IMR-90 (cell line): Measurements from ENCODE around the gene RNF141. TPM values are rescaled to one million over a fixed set of nuclear protein-coding genes. Genes with fewer than 3 reads are reported as not detected.

Experiments
- ATAC-seq: fragments of 200-7000 bp; cut with Tn5 transposase; 2 replicates; pipeline ENCODE4 v1.9.1; 2020; ENCODE audit warnings: low read depth, mild to moderate bottlenecking, moderate library complexity
- BruUV-seq: library from RNA; stranded (reverse); fragments of 400-500 nt; replicated peaks from 2 replicates; lab custom pipeline; 2021; lab: Mats Ljungman, UMichigan
- CTCF ChIA-PET: fragments of 300-600 bp; formaldehyde crosslinking; extraction: SDS; loops from one replicate; lab custom pipeline; 2021; ENCODE audit warnings: antibody characterized with exemption; lab: Yijun Ruan, JAX
- POLR2A ChIA-PET: fragments of 300-600 bp; sonication (Branson Sonifier 250); formaldehyde crosslinking; loops from one replicate; lab custom pipeline; 2022; ENCODE audit warnings: antibody characterized with exemption; ENCODE audit not compliant: unreplicated experiment; lab: Charles Lee
- DNase-seq: peaks from one replicate; pipeline ENCODE4 v3.0.0; 2013
- H2AFZ ChIP-seq: replicated peaks from 2 replicates; pipeline ENCODE3; 2013; ENCODE audit warnings: low read length, mild to moderate bottlenecking; ENCODE audit not compliant: poor library complexity
- H2AK5ac ChIP-seq: 2 replicates; pipeline ENCODE4 v1.6.1; 2013; ENCODE audit warnings: low read depth, low read length, inconsistent platforms
- H2AK9ac ChIP-seq: replicated peaks from 2 replicates; pipeline ENCODE3; 2013; ENCODE audit warnings: mild to moderate bottlenecking, low read depth, low read length, moderate library complexity; ENCODE audit not compliant: poor library complexity
- H2BK120ac ChIP-seq: 2 replicates; pipeline ENCODE4 v1.6.1; 2013; ENCODE audit warnings: low read depth, low read length, inconsistent platforms
- H2BK15ac ChIP-seq: 3 replicates; pipeline ENCODE4 v1.6.1; 2013; ENCODE audit warnings: low read depth, low read length, inconsistent platforms
- H2BK20ac ChIP-seq: 2 replicates; pipeline ENCODE4 v1.6.1; 2013; ENCODE audit warnings: low read depth, mild to moderate bottlenecking, inconsistent platforms, low read length, moderate library complexity
- H2BK5ac ChIP-seq: 2 replicates; pipeline ENCODE4 v1.6.1; 2013; ENCODE audit warnings: mild to moderate bottlenecking, low read depth, low read length, inconsistent platforms; ENCODE audit not compliant: poor library complexity, severe bottlenecking
- H3K14ac ChIP-seq: replicated peaks from 2 replicates; pipeline ENCODE4 v1.6.1; 2013; ENCODE audit warnings: low read depth, low read length, inconsistent platforms
- H3K18ac ChIP-seq: 2 replicates; pipeline ENCODE4 v1.6.1; 2013; ENCODE audit warnings: low read depth, low read length, control low read depth
- H3K23ac ChIP-seq: 2 replicates; pipeline ENCODE4 v1.6.1; 2013; ENCODE audit warnings: low read depth, low read length, inconsistent platforms
- H3K27ac ChIP-seq: 2 replicates; pipeline ENCODE4 v1.5.1; 2013; ENCODE audit warnings: mild to moderate bottlenecking, control low read depth, low read length; ENCODE audit not compliant: insufficient read depth
- H3K27me3 ChIP-seq: 2 replicates; pipeline ENCODE4 v1.6.1; 2013; ENCODE audit warnings: low read length; ENCODE audit not compliant: control insufficient read depth, insufficient read depth
- H3K36me3 ChIP-seq: 2 replicates; pipeline ENCODE4 v1.6.1; 2013; ENCODE audit warnings: low read length, mixed read lengths; ENCODE audit not compliant: control insufficient read depth, insufficient read depth
- H3K4ac ChIP-seq: 2 replicates; pipeline ENCODE4 v1.6.1; 2013; ENCODE audit warnings: low read depth, low read length, inconsistent platforms
- H3K4me1 ChIP-seq: 2 replicates; pipeline ENCODE4 v1.6.1; 2013; ENCODE audit warnings: low read length, mixed read lengths; ENCODE audit not compliant: control insufficient read depth, insufficient read depth
- H3K4me2 ChIP-seq: 2 replicates; pipeline ENCODE4 v1.6.1; 2013; ENCODE audit warnings: low read depth, mild to moderate bottlenecking, control low read depth, low read length, moderate library complexity
- H3K4me3 ChIP-seq: 2 replicates; pipeline ENCODE4 v1.5.1; 2013; ENCODE audit warnings: low read depth, mild to moderate bottlenecking, control low read depth, low read length, moderate library complexity; ENCODE audit not compliant: insufficient read depth
- H3K56ac ChIP-seq: 2 replicates; pipeline ENCODE4 v1.6.1; 2013; ENCODE audit warnings: low read length, inconsistent platforms; ENCODE audit not compliant: insufficient read depth; ENCODE audit errors: extremely low read depth
- H3K79me1 ChIP-seq, 2 experiments: 2 replicates each; pipeline ENCODE4 v1.6.1; 2013; ENCODE audit warnings: low read length in 2 of 2, inconsistent platforms in 1 of 2, low read depth in 1 of 2
- H3K9ac ChIP-seq: 2 replicates; pipeline ENCODE4 v1.6.1; 2013; ENCODE audit warnings: low read depth, low read length, control low read depth
- H3K9me1 ChIP-seq: 2 replicates; pipeline ENCODE4 v1.6.1; 2013; ENCODE audit warnings: low read length, inconsistent platforms; ENCODE audit not compliant: insufficient read depth
- H3K9me3 ChIP-seq: 2 replicates; pipeline ENCODE4 v1.6.1; 2013; ENCODE audit warnings: low read length; ENCODE audit not compliant: control insufficient read depth, insufficient read depth
- H4K20me1 ChIP-seq: 2 replicates; pipeline ENCODE4 v1.6.1; 2013; ENCODE audit warnings: low read length, inconsistent platforms; ENCODE audit not compliant: insufficient read depth
- H4K5ac ChIP-seq: 2 replicates; pipeline ENCODE4 v1.6.1; 2013; ENCODE audit warnings: mild to moderate bottlenecking, low read depth, low read length, control low read depth
- H4K8ac ChIP-seq, 2 experiments: 2 replicates each; pipeline ENCODE4 v1.6.1; 2013; ENCODE audit warnings: low read depth in 2 of 2, low read length in 2 of 2, control low read depth in 1 of 2, inconsistent platforms in 1 of 2
- H4K91ac ChIP-seq: 2 replicates; pipeline ENCODE4 v1.6.1; 2013; ENCODE audit warnings: low read depth, low read length, inconsistent platforms; ENCODE audit not compliant: insufficient read depth
- USF2 ChIP-seq: fragments of 150-350 bp; IDR thresholded peaks from 2 replicates; pipeline ENCODE4 v1.6.1; 2017; ENCODE audit warnings: mild to moderate bottlenecking, antibody characterized with exemption, low read length, low read depth
- WGBS, 2 experiments: methylation state at CpG; one replicate each; pipeline versions ENCODE4 v1.1.5 to v1.1.7; 2013; ENCODE audit warnings: missing lambda C conversion rate in 2 of 2; ENCODE audit not compliant: insufficient read length in 1 of 2; ENCODE audit errors: extremely low coverage in 2 of 2; 5-methylcytosine and 5-hydroxymethylcytosine counted together
- dilution Hi-C: fragments of 300-500 bp; cut with HindIII; formaldehyde crosslinking; loops from one replicate; pipeline ENCODE4 v1.14.3; 2018; ENCODE audit warnings: low sequenced_read_pairs; ENCODE audit not compliant: unreplicated experiment
- in situ Hi-C: fragments of 300-500 bp; cut with MboI; formaldehyde crosslinking; loops from 3 replicates; pipeline ENCODE4 v1.14.3; 2019; ENCODE audit warnings: low sequenced_read_pairs, inconsistent platforms, mixed read lengths
- intact Hi-C: fragments of 100-400 bp; cut with micrococcal nuclease; formaldehyde crosslinking; loops from 2 replicates; pipeline ENCODE4 v1.10.0; 2022
- polyA plus RNA-seq, 3 experiments: library from polyadenylated mRNA; depleted of rRNA; stranded (reverse); fragments of >200 nt; gene quantifications; 2 replicates each; pipeline ENCODE4 v1.2.3, GENCODE V29; 2012; ENCODE audit warnings: low replicate concordance in 1 of 3
- total RNA-seq: library from RNA; depleted of rRNA; stranded (reverse); fragments of >200 nt; gene quantifications from 2 replicates; pipeline ENCODE4 v1.2.3, GENCODE V29; 2012

The RNF141 gene
- total and polyA plus RNA-seq, 2 of the 4 experiments (the other 2 are of a cell fraction), result 13.8 to 18.6 TPM

GRCh38 chr11:10544491-10545465, 3.8 kb upstream of the RNF141 start:
- H3K18ac ChIP-seq, result no peak overlapping the region
- H4K20me1 ChIP-seq, result no peaks in the 10 kb centered on the region
- no peak overlapping the region for H3K4ac ChIP-seq
- no peak overlapping the region for H3K23ac ChIP-seq
- no peak overlapping the region for H2BK5ac ChIP-seq
- peaks cover 4% of the 10 kb centered on the region; the same call in 1 of the 2 replicates for H3K9me1 ChIP-seq
- no peak overlapping the region for H2BK15ac ChIP-seq
- peaks cover 2% of the 10 kb centered on the region for H3K4me1 ChIP-seq
- no peak for TF ChIP-seq USF2
- no peak overlapping the region for H4K8ac ChIP-seq
- no peaks in the 10 kb centered on the region for H3K36me3 ChIP-seq
- dilution Hi-C loops, result no loop called here
- BruUV-seq, result no TSS peak
- H3K4me2 ChIP-seq, result no peak overlapping the region
- no peak for ATAC-seq
- H4K5ac ChIP-seq, result no peak overlapping the region
- H3K56ac ChIP-seq, result no peak overlapping the region
- ChIA-PET CTCF (no interaction called here), POLR2A (no interaction called here)
- H2AK5ac ChIP-seq, result no peak overlapping the region
- no peak overlapping the region for H2BK120ac ChIP-seq
- DNase-seq, result no peak
- no peak overlapping the region for H2BK20ac ChIP-seq
- H3K79me1 ChIP-seq, result peaks cover 7 to 16% of the 10 kb centered on the region in 2 experiments; a peak in 3 of 4 replicates
- H3K27ac ChIP-seq, result no peak overlapping the region
- intact Hi-C loops, result no loop called here
- in situ Hi-C loops, result no loop called here
- no peaks in the 10 kb centered on the region for H3K27me3 ChIP-seq
- no peak overlapping the region for H3K14ac ChIP-seq
- no peak overlapping the region for H2AK9ac ChIP-seq
- no peak overlapping the region for H2AFZ ChIP-seq
- no peak overlapping the region for H3K4me3 ChIP-seq
- no peak overlapping the region for H4K91ac ChIP-seq
- 100% methylated on average over 1 of the region's 7 CpGs; no CpG with 5 or more reads in 1 of the 2 experiments for WGBS, 2 experiments
- H3K9ac ChIP-seq, result no peak overlapping the region
- no peaks in the 10 kb centered on the region for H3K9me3 ChIP-seq
